K562 (cell line): ENCODE measurements around the gene TNIP1. TPM values are rescaled to one million over a fixed set of nuclear protein-coding genes. Genes with fewer than 3 reads are reported as not detected.

Source experiments
- ATAC-seq: fragments of 200-7000 bp; cut with Tn5 transposase; 3 replicates; pipeline ENCODE4 v1.9.1; 2020; ENCODE audit warnings: moderate library complexity
- BruUV-seq: library from RNA; stranded (reverse); fragments of 400-500 nt; replicated peaks from 2 replicates; lab custom pipeline; 2021; lab: Mats Ljungman, UMichigan
- CTCF ChIA-PET: fragments of 300-600 bp; formaldehyde crosslinking; extraction: SDS; loops from one replicate; lab custom pipeline; 2021; ENCODE audit warnings: low intra/inter-chr PET ratio; lab: Yijun Ruan, JAX
- POLR2A ChIA-PET: fragments of 300-600, 350-650 bp; sonication (Branson Sonifier 250); formaldehyde crosslinking; extraction: SDS; loops from one replicate; lab custom pipeline; 2021; ENCODE audit warnings: antibody characterized with exemption, inconsistent platforms; lab: Yijun Ruan, JAX
- DNase-seq, 4 experiments: peaks; one replicate each; pipeline versions ENCODE4 v3.0.0 to v3.0.0-alpha.2; 2011 to 2018; ENCODE audit warnings: low spot score in 3 of 4, mixed read lengths in 3 of 4; ENCODE audit errors: extremely low read depth in 1 of 4
- FAIRE-seq: peaks from 2 replicates; lab custom pipeline; 2011; peaks lifted over from hg19 to GRCh38; lab: Jason Lieb, UNC
- H2AFZ ChIP-seq: 2 replicates; pipeline ENCODE4 v1.6.0; 2011; ENCODE audit warnings: low read depth, low read length, control low read depth, inconsistent platforms
- H3K27ac ChIP-seq: fragments of 200-600 bp; 3 replicates; pipeline ENCODE4 v1.8.0; 2011; ENCODE audit warnings: low read depth, mild to moderate bottlenecking, control low read depth, inconsistent platforms, low read length, moderate library complexity, mixed read lengths; ENCODE audit errors: extremely low read depth
- H3K27me3 ChIP-seq, 2 experiments: fragments of 300-600 bp in 1 of 2; 2 replicates in 1 of 2; 3 replicates in 1 of 2; pipeline versions ENCODE4 v1.6.0 to v1.8.0; 2011; ENCODE audit warnings: inconsistent platforms in 2 of 2, low read length in 2 of 2, mild to moderate bottlenecking in 1 of 2, mixed read lengths in 1 of 2, moderate library complexity in 1 of 2; ENCODE audit not compliant: control insufficient read depth in 2 of 2, insufficient read depth in 2 of 2
- H3K36me3 ChIP-seq: fragments of 300-600 bp; 3 replicates; pipeline ENCODE4 v1.8.0; 2011; ENCODE audit warnings: mild to moderate bottlenecking, low read length, inconsistent platforms; ENCODE audit not compliant: control insufficient read depth, insufficient read depth
- H3K4me1 ChIP-seq, 2 experiments: fragments of 200-600 bp in 1 of 2; replicated peaks in 1 of 2; 2 replicates in 1 of 2; 3 replicates in 1 of 2; pipeline versions ENCODE4 v1.5.1 to v1.8.0; 2011; ENCODE audit warnings: inconsistent platforms in 2 of 2, low read length in 2 of 2, mild to moderate bottlenecking in 1 of 2, mixed read lengths in 1 of 2, moderate library complexity in 1 of 2; ENCODE audit not compliant: control insufficient read depth in 2 of 2, insufficient read depth in 2 of 2
- H3K4me2 ChIP-seq: 2 replicates; pipeline ENCODE4 v1.6.1; 2011; ENCODE audit warnings: low read length, control low read depth, inconsistent platforms, mixed read lengths; ENCODE audit not compliant: insufficient read depth
- H3K4me3 ChIP-seq: fragments of 200-600 bp; sonication (generic), shearing (Covaris generic); 2 replicates; pipeline ENCODE4 v1.5.1; 2016; ENCODE audit warnings: control low read depth, inconsistent platforms
- H3K79me2 ChIP-seq: fragments of 200-600 bp; 3 replicates; pipeline ENCODE4 v1.8.0; 2011; ENCODE audit warnings: low read length, inconsistent platforms; ENCODE audit not compliant: control insufficient read depth, insufficient read depth
- H3K9ac ChIP-seq, 2 experiments: 2 replicates each; pipeline versions ENCODE4 v1.6.0 to v1.6.1; 2011; ENCODE audit warnings: low read depth in 2 of 2, low read length in 2 of 2, control low read depth in 1 of 2, inconsistent platforms in 1 of 2, mild to moderate bottlenecking in 1 of 2, mixed read lengths in 1 of 2; ENCODE audit not compliant: insufficient read depth in 1 of 2
- H3K9me1 ChIP-seq: one replicate; pipeline ENCODE4 v1.6.0; 2011; ENCODE audit warnings: inconsistent platforms, mild to moderate bottlenecking, low read length, moderate library complexity; ENCODE audit not compliant: control insufficient read depth, insufficient read depth
- H3K9me3 ChIP-seq: replicated peaks from 2 replicates; pipeline ENCODE4 v1.5.1; 2011; ENCODE audit warnings: low read depth, low read length, inconsistent platforms; ENCODE audit not compliant: control insufficient read depth, insufficient read depth
- H4K20me1 ChIP-seq: replicated peaks from 2 replicates; pipeline ENCODE4 v1.6.1; 2011; ENCODE audit warnings: low read length, inconsistent platforms, mixed read lengths; ENCODE audit not compliant: control insufficient read depth, insufficient read depth
- CC2D1A ChIP-seq: fragments of 450-650 bp; IDR thresholded peaks from 2 replicates; pipeline ENCODE4 v1.6.1; 2017; ENCODE audit warnings: mild to moderate bottlenecking
- E2F4 ChIP-seq: sonication (generic); formaldehyde crosslinking; IDR thresholded peaks from 2 replicates; pipeline ENCODE4 v1.8.0; 2022; ENCODE audit warnings: mild to moderate bottlenecking, low read depth, missing genetic modification reagents
- MBD1 ChIP-seq: fragments of 250-450 bp; sonication (Bioruptor Pico); IDR thresholded peaks from 2 replicates; pipeline ENCODE4 v1.8.0; 2022; ENCODE audit warnings: inconsistent platforms
- NFIC ChIP-seq: fragments of 450-650 bp; IDR thresholded peaks from 2 replicates; pipeline ENCODE4 v1.6.1; 2017; ENCODE audit warnings: mild to moderate bottlenecking, inconsistent platforms
- WGBS: fragments of 100-300 bp; shearing (Covaris generic); methylation state at CpG from one replicate; pipeline ENCODE4 v1.1.6; 2016; ENCODE audit warnings: low coverage, mixed read lengths; ENCODE audit not compliant: insufficient coverage; ENCODE audit errors: missing lambda C conversion rate; 5-methylcytosine and 5-hydroxymethylcytosine counted together
- in situ Hi-C: fragments of 300-500 bp; cut with MboI; formaldehyde crosslinking; loops from 4 replicates; pipeline ENCODE4 v1.15.0; 2018; ENCODE audit warnings: inconsistent platforms, mixed read lengths
- intact Hi-C: fragments of 100-400 bp; cut with micrococcal nuclease; formaldehyde crosslinking; loops from 2 replicates; pipeline ENCODE4 v1.14.2; 2022
- polyA plus RNA-seq, 8 experiments: library from polyadenylated mRNA; depleted of rRNA in 4 of 8; stranded (reverse) in 5 of 8; unstranded in 3 of 8; fragments of >200 nt; fragmentation: Nextera tagmentation in 2 of 8; fragmentation: Illumina TruSeq in 1 of 8; extraction: Ambion mirVana in 2 of 8; extraction: Trizol in 1 of 8; gene quantifications; 2 replicates each; pipeline versions ENCODE4 v1.2.1 to v1.2.3, GENCODE V29; 2011 to 2014; ENCODE audit warnings: inconsistent platforms in 1 of 8, missing spikeins in 1 of 8
- total RNA-seq, 7 experiments: library from RNA; depleted of rRNA in 6 of 7; stranded (reverse); fragments of >200 nt in 6 of 7; fragmentation: Illumina TruSeq in 2 of 7; extraction: Trizol in 2 of 7; gene quantifications; 2 replicates each; pipeline versions ENCODE4 v1.2.1 to v1.2.3, GENCODE V29; 2011 to 2021; ENCODE audit warnings: low replicate concordance in 1 of 7

TNIP1 gene
- total and polyA plus RNA-seq, 9 of the 15 experiments (the other 6 are each of a cell fraction or from before 2014, with no cell fraction given), result 0.46 to 41.0 (median 24.6) TPM

GRCh38 chr5:151094852-151095245 lies 14.0 kb upstream of the TNIP1 start:
- Histone ChIP-seq H3K4me3 (no peak overlapping the region), H3K9me1 (no peaks in the 10 kb centered on the region), H3K79me2 (no peaks in the 10 kb centered on the region), H3K4me2 (no peak overlapping the region), H3K27ac (no peak overlapping the region), H3K27me3 (no peaks in the 10 kb centered on the region; a peak in 1 of 5 replicates), H2AFZ (peak overlapping the region; percentile 84), H4K20me1 (no peaks in the 10 kb centered on the region), H3K9ac (no peak overlapping the region), H3K36me3 (no peaks in the 10 kb centered on the region), H3K9me3 (no peaks in the 10 kb centered on the region), H3K4me1 (peaks cover 24 to 53% of the 10 kb centered on the region in 2 experiments)
- POLR2A ChIA-PET, result no interaction called here
- ATAC-seq (no peak), DNase-seq (no peak), FAIRE-seq (no peak)
- in situ Hi-C loops, result no loop called here
- intact Hi-C loops, result no loop called here
- TF ChIP-seq MBD1 (CRISPR knock-in tag), result no peak
- TF ChIP-seq E2F4 (CRISPR knock-in tag), result no peak
- TF ChIP-seq NFIC, result no peak
- no peak for TF ChIP-seq CC2D1A
- CTCF ChIA-PET, result interaction anchor here (1.5 kb wide), 1 partner anchor 20 kb away, joined by 3 read pairs; no protein-coding TSS in a partner anchor
- BruUV-seq, result no TSS peak
- 66% methylated on average over 8 of the region's 8 CpGs for WGBS
